Endothelial cell of umbilical vein (primary cell): ENCODE results near the gene OR1N2. TPM values are rescaled to one million over a fixed set of nuclear protein-coding genes. Genes with fewer than 3 reads are reported as not detected.

Experiments
- BruUV-seq: library from RNA; stranded (reverse); fragments of 400-500 nt; replicated peaks from 2 replicates; lab custom pipeline; 2021; lab: Mats Ljungman, UMichigan
- CTCF ChIA-PET: fragments of 300-600, 350-600 bp; sonication (Branson Sonifier 250); formaldehyde crosslinking; loops from one replicate; lab custom pipeline; 2021; ENCODE audit warnings: antibody characterized with exemption, inconsistent platforms; lab: Charles Lee
- POLR2A ChIA-PET: fragments of 300-600, 350-600 bp; sonication (Branson Sonifier 250); formaldehyde crosslinking; loops from one replicate; lab custom pipeline; 2021; ENCODE audit warnings: antibody characterized with exemption, inconsistent platforms; lab: Charles Lee
- DNase-seq: peaks from one replicate; pipeline ENCODE4 v3.0.0-alpha.2; 2011; ENCODE audit warnings: low read depth, low spot score
- FAIRE-seq: peaks from 2 replicates; lab custom pipeline; 2011; peaks lifted over from hg19 to GRCh38; lab: Jason Lieb, UNC
- H2AFZ ChIP-seq: 2 replicates; pipeline ENCODE4 v1.6.0; 2012; ENCODE audit warnings: low read depth, low read length, control low read depth, inconsistent platforms
- H3K27ac ChIP-seq: 2 replicates; pipeline ENCODE4 v1.5.1; 2011; ENCODE audit warnings: low read depth, mild to moderate bottlenecking, control low read depth, low read length, moderate library complexity; ENCODE audit not compliant: insufficient read depth
- H3K27me3 ChIP-seq, 2 experiments: 2 replicates each; pipeline versions ENCODE4 v1.6.0 to v1.6.1; 2011; ENCODE audit warnings: low read length in 2 of 2, mixed read lengths in 1 of 2; ENCODE audit not compliant: control insufficient read depth in 2 of 2, insufficient read depth in 2 of 2
- H3K36me3 ChIP-seq, 2 experiments: 2 replicates in 1 of 2; 3 replicates in 1 of 2; pipeline ENCODE4 v1.5.1; 2011; ENCODE audit warnings: low read length in 2 of 2, mild to moderate bottlenecking in 1 of 2, moderate library complexity in 1 of 2; ENCODE audit not compliant: control insufficient read depth in 2 of 2, insufficient read depth in 2 of 2; ENCODE audit errors: extremely low read depth in 1 of 2
- H3K4me1 ChIP-seq: 3 replicates; pipeline ENCODE4 v1.5.1; 2011; ENCODE audit warnings: mild to moderate bottlenecking, low read length; ENCODE audit not compliant: control insufficient read depth, insufficient read depth; ENCODE audit errors: extremely low read depth
- H3K4me2 ChIP-seq: 2 replicates; pipeline ENCODE4 v1.6.1; 2011; ENCODE audit warnings: low read length, control low read depth, mixed read lengths; ENCODE audit not compliant: insufficient read depth
- H3K4me3 ChIP-seq, 3 experiments: fragments of 200-600 bp in 1 of 3; sonication (generic), shearing (Covaris generic) in 1 of 3; replicated peaks in 1 of 3; 2 replicates each; pipeline ENCODE4 v1.5.1; 2011 to 2016; ENCODE audit warnings: control low read depth in 3 of 3, low read length in 3 of 3, mild to moderate bottlenecking in 2 of 3, inconsistent platforms in 1 of 3, low read depth in 1 of 3, moderate library complexity in 1 of 3; ENCODE audit not compliant: insufficient read depth in 1 of 3
- H3K79me2 ChIP-seq: 2 replicates; pipeline ENCODE4 v1.6.0; 2012; ENCODE audit warnings: low read length, inconsistent platforms; ENCODE audit not compliant: control insufficient read depth, insufficient read depth
- H3K9ac ChIP-seq: replicated peaks from 2 replicates; pipeline ENCODE3; 2011; ENCODE audit warnings: low read length, control low read depth; ENCODE audit not compliant: insufficient read depth; ENCODE audit errors: extremely low read depth
- H3K9me1 ChIP-seq: replicated peaks from 3 replicates; pipeline ENCODE4 v1.6.0; 2011; ENCODE audit warnings: mild to moderate bottlenecking, low read length; ENCODE audit not compliant: control insufficient read depth, insufficient read depth; ENCODE audit errors: extremely low read depth
- H3K9me3 ChIP-seq: replicated peaks from 2 replicates; pipeline ENCODE4 v1.5.1; 2012; ENCODE audit warnings: low read length, inconsistent platforms; ENCODE audit not compliant: control insufficient read depth, insufficient read depth
- H4K20me1 ChIP-seq: replicated peaks from 2 replicates; pipeline ENCODE3; 2011; ENCODE audit warnings: mild to moderate bottlenecking, low read length; ENCODE audit not compliant: control insufficient read depth, insufficient read depth; ENCODE audit errors: extremely low read depth
- CTCF ChIP-seq, 2 donors: IDR thresholded peaks; 1 replicate in 1 of 2; 2 replicates in 1 of 2; pipeline ENCODE4 v1.5.1; 2011; ENCODE audit warnings: low read length in 2 of 2, mild to moderate bottlenecking in 2 of 2, moderate library complexity in 2 of 2, control low read depth in 1 of 2, inconsistent platforms in 1 of 2, low read depth in 1 of 2; ENCODE audit not compliant: insufficient read depth in 1 of 2; ENCODE audit errors: extremely low read depth in 1 of 2
- EZH2 ChIP-seq: IDR thresholded peaks from 2 replicates; pipeline ENCODE4 v1.6.1; 2012; ENCODE audit warnings: borderline replicate concordance, low read depth, mild to moderate bottlenecking, moderate library complexity, low read length, inconsistent platforms; ENCODE audit not compliant: severe bottlenecking
- FOS ChIP-seq: IDR thresholded peaks from 2 replicates; pipeline ENCODE4 v1.6.1; 2011; ENCODE audit warnings: mild to moderate bottlenecking, low read length, moderate library complexity, borderline replicate concordance; ENCODE audit not compliant: insufficient read depth
- GATA2 ChIP-seq: IDR thresholded peaks from 2 replicates; pipeline ENCODE4 v1.7.0; 2011; ENCODE audit warnings: low read depth, mild to moderate bottlenecking, moderate library complexity, mixed read lengths, low read length; ENCODE audit not compliant: insufficient read length, insufficient read depth
- JUN ChIP-seq: IDR thresholded peaks from 2 replicates; pipeline ENCODE4 v1.6.1; 2011; ENCODE audit warnings: borderline replicate concordance, low read depth; ENCODE audit not compliant: insufficient read length, insufficient read depth
- MAX ChIP-seq: IDR thresholded peaks from 2 replicates; pipeline ENCODE4 v1.6.1; 2011; ENCODE audit not compliant: insufficient read depth, insufficient read length
- MYC ChIP-seq: IDR thresholded peaks from one replicate; pipeline ENCODE4 v1.6.1; 2011; ENCODE audit warnings: mild to moderate bottlenecking, low read depth, low read length
- POLR2A ChIP-seq: IDR thresholded peaks from 2 replicates; pipeline ENCODE4 v1.6.1; 2012; ENCODE audit warnings: low read depth, mild to moderate bottlenecking, control low read depth, low read length
- dilution Hi-C: fragments of 300-500 bp; cut with MboI; formaldehyde crosslinking; loops from one replicate; pipeline ENCODE4 v1.15.0; 2019; ENCODE audit warnings: low sequenced_read_pairs; ENCODE audit not compliant: extremely low pct_ligation_motif_present
- intact Hi-C: fragments of 100-400 bp; cut with micrococcal nuclease; formaldehyde crosslinking; loops from one replicate; pipeline ENCODE4 v1.10.0; 2022
- polyA plus RNA-seq, 4 experiments: library from polyadenylated mRNA; depleted of rRNA in 3 of 4; stranded (reverse) in 3 of 4; unstranded in 1 of 4; fragments of >200 nt; gene quantifications; 2 replicates each; pipeline versions ENCODE4 v1.2.1 to v1.2.3, GENCODE V29; 2011 to 2012; ENCODE audit warnings: missing spikeins in 1 of 4
- total RNA-seq: library from RNA; stranded (reverse); gene quantifications from 2 replicates; pipeline ENCODE4 v1.2.3, GENCODE V29; 2021

Gene OR1N2
- total and polyA plus RNA-seq, 2 donors (not counting 3 experiments of a cell fraction or from before 2014, with no cell fraction given), result not detected

GRCh38 chr9:122518841-122519240 lies 34.1 kb upstream of the OR1N2 start, which contains the start of gene OR1J4:
Gene OR1J4 (plus strand): TSS chr9:122519141. CDS start chr9:122519141, 0 bp downstream.
- Histone ChIP-seq H3K4me2 (no peak within 1 kb of the TSS), H3K9me3 (no peaks in the 10 kb centered on the region), H3K27me3 (peaks cover 4 to 9% of the 10 kb centered on the region in 2 experiments), H3K36me3 (no peaks in the 10 kb centered on the region), H3K4me3 (no peak within 1 kb of the TSS), H3K9ac (no peak within 1 kb of the TSS), H3K27ac (no peak within 1 kb of the TSS), H4K20me1 (no peaks in the 10 kb centered on the region), H3K9me1 (no peaks in the 10 kb centered on the region), H3K79me2 (no peaks in the 10 kb centered on the region), H3K4me1 (no peaks in the 10 kb centered on the region), H2AFZ (no peak within 1 kb of the TSS)
- BruUV-seq, result no TSS peak
- CTCF ChIA-PET, result interaction anchor here (1.2 kb wide), 1 partner anchor 20 kb away, joined by 4 read pairs; no protein-coding TSS in a partner anchor
- POLR2A ChIA-PET, result no interaction called here
- DNase-seq (no peak), FAIRE-seq (no peak)
- dilution Hi-C loops, result no loop called here
- intact Hi-C loops, result no loop called here
- TF ChIP-seq POLR2A (no peak), MYC (no peak), JUN (no peak), CTCF (IDR thresholded peaks at IDR 0.05; ENCODE audit: extremely low read depth in 1 of 2, insufficient read depth in 1 of 2, low read depth in 1 of 2, low read length in 2 of 2) (no peak), EZH2 (no peak), GATA2 (no peak), FOS (no peak), MAX (no peak)
